NCI-H1930 (cell line): ENCODE results near the gene RTKN2.
"Not testable (repeated sequence)": the region's sequence is repeated elsewhere in the genome, so short reads cannot be mapped to it uniquely, and the experiment has no call there.

Experiments used
- DNase-seq, 2 experiments: peaks; one replicate each; lab custom pipeline; 2025; lab: John Stamatoyannopoulos, UW

Gene RTKN2, protein sequence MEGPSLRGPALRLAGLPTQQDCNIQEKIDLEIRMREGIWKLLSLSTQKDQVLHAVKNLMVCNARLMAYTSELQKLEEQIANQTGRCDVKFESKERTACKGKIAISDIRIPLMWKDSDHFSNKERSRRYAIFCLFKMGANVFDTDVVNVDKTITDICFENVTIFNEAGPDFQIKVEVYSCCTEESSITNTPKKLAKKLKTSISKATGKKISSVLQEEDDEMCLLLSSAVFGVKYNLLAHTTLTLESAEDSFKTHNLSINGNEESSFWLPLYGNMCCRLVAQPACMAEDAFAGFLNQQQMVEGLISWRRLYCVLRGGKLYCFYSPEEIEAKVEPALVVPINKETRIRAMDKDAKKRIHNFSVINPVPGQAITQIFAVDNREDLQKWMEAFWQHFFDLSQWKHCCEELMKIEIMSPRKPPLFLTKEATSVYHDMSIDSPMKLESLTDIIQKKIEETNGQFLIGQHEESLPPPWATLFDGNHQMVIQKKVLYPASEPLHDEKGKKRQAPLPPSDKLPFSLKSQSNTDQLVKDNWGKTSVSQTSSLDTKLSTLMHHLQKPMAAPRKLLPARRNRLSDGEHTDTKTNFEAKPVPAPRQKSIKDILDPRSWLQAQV

DNA sequence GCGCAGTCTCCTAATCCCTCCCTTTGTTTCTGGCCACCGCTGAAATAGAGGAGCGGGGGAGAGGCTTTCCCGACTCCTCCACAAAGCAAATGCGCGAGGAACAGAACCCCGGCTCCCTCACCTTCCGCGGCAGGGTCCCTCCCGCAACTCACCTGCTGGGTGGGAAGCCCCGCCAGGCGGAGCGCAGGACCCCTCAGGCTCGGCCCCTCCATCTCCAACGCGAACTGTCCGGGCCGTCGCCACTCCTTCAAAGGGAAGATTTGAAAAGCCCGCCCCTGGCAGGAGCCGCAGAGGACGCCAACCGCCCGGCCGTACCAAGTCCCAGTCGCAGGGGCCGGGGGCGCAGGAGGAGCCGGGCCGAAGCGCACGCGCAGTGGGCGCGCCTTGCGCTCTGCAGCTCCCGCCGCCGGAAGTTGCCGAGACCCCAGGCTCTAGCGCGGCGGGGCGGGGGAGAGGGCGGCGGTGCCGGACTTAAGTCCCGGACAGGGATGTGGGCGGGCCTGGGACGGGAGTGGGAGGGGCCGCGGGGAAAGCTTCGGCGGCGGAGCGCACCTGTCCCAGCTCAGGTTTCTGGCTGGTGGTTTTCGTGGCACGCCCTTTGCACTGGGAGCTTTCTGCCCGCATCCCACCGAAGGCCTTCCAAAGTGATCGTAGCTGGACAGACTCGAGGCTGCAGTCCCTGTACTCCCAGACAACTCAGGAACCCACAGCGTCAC, at the start of gene RTKN2:
TSS of gene RTKN2 (minus strand) at position 446 of the 716 bp plus-strand sequence. CDS start at position 212, 234 bp downstream.
- peak; percentile 70 to 90 for DNase-seq

DNA sequence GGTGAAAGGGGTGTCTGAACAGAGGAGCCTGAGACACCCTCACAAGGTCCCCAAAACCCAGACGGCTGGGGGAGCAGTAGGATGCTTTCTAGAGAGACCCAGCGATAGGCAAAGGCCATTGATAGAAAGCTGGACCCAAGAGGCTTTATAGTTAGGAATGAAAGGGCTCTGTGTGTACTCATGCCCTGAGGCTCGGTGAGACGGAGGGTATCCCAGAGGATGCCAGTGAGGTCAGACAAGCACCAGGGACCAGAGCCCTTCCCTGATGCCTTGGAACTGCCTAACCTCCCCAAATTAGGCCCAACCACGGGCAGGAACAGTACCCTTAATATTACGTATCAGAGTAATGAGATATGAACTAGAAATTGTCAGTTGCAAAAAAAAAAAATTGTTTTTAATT, 48.6 kb upstream of the RTKN2 start:
- DNase-seq, result no peak

DNA sequence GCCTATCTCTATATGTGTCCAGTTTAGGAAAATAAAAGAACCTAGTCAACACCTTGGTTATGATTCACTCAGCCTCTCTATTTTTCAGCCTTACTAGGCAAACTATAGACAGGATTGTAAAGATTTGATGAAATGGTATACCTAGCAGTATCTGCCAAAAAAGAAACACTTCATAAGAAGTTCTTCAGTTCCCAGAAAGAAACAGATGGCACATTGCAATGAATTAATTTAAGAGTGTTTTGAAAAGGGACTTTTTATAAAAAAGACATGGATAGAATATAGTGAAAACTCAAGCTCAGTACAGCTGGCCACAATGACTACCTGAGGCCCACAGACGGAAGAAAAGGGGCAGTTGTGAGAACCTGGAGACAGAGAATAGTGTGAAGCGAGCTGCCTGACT, 40.6 kb upstream of the RTKN2 start:
- DNase-seq, result no peak

DNA sequence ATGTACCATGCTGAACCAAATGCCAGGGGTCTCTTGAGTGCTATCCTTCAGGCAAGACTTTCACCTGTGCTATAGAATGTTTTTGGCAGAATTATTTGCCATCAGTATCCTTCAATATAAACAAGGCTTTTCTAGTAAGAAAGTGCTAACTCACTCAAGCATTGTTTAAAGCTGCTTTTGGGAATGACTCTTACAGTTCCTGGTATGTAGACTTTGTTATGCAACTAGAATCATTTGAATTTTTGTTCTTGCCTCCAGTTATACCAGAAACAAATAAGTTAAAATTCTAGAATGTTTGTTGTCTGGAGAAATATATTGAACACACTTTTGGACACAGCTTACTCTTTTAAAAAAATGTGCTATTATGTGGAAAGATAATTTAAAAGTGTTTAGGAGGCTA, 39.5 kb upstream of the RTKN2 start:
- DNase-seq, result no peak

DNA sequence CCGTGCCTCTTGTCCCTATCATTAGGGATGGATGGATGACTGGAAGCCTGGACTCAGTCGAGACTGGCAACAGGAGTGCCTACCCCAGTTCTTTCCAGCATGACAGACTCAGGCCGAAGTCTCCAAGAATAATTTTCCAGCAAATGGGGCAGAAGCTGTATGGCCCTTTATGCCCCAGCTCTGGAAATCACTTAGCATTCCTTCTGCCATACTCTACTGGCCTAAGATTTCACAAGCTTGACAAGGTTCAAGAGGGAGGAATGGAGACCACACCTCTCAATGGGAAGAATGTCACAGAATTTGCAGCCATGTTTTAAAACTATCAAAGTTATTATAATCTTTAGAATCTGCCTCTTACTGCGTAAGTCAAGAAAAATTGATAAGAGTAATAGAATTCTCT, 39.0 kb upstream of the RTKN2 start:
- no peak for DNase-seq

DNA sequence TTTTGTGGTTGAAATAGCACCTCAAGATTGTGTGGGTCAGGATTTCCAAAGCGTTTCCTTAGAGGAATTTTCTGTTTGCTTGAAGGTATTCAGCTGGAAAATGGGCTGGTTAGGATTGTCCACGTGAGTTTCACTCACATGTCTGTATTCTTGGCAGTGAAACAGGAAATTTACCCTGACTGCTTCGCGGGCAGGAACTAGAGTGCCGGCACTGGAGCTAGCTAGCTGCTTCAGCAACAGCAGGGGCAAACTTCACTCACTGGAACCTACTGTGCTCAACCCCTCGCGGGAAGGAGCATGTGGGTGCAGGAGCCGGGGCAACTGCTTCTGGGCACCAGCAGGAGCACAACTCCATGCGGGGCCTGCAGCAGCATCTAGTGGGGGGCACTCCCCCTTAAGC, 38.0 kb upstream of the RTKN2 start:
- DNase-seq, result no peak

DNA sequence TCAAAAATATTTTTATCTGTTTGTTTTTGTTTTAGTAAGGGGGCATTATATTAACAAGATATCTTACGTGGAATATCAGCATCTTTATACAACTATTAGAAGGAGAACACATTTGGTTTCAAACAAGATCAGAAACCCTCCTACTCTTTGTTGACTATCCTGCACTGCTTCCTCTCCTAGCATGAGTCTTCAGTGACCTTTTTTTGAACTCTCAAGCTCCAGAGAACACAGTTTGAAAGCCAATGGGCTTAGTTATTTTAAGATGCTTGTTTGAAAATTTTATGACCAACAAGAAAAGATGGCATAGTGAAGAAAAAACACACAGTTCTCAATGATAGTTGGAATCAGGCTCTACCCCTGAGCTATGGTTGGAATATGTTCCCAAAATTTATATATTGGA, 37.2 kb upstream of the RTKN2 start:
- DNase-seq, result no peak

DNA sequence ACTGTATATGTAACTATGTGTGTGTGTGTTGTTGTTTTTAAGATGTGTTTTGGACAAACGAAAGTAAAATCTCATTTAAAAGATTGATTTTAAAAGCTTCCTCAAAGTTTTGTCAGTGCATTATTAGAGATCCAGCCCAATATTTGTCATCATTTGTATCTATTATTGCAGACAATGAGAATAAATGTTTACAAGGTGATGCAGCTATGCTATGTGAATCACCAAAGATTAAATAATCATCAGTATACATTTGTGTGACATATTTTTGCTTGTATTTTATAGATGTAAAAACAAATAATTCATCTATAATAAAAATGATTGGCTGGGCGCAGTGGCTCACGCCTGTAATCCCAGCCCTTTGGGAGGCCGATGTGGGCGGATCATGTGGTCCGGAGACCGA, 35.3 kb upstream of the RTKN2 start:
- DNase-seq, result no peak

DNA sequence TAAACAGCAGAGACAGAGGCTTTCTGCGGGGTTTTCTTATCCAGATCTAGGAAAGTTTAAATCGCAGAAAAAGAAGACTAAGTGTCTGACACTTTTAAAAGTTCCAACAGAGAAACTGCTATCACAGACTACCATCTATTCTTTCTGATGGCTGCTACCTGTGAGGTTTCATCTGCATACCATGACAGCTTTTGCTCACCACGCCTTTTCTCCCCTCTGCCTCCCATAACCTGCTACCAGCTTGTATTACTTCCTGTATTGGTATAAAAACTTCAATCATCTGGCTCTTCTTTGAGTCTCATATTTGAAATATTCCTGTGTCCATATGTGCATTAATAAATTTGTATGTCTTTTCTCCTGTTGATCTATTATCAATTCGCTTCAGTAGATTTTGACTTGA, 34.1 kb upstream of the RTKN2 start:
- DNase-seq, result no peak

DNA sequence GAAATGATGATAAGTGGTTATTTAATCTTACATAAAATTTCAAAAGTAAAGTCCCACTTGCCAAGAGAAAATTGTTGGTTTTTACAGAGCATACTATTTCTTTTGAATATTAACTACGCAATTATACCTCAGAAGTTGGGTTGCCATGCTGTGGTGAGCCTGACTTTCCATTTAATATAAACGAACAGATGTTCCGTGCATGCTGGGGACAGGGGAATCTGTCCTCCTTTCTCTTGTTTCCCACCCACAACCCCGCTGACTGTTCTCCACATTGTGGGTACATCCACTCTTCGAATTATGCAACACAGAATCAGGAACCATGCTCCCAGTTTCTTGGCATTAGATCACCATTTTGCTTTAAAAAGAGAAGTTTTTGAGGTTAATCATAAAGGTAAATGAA, 29.2 kb upstream of the RTKN2 start:
- no peak for DNase-seq

DNA sequence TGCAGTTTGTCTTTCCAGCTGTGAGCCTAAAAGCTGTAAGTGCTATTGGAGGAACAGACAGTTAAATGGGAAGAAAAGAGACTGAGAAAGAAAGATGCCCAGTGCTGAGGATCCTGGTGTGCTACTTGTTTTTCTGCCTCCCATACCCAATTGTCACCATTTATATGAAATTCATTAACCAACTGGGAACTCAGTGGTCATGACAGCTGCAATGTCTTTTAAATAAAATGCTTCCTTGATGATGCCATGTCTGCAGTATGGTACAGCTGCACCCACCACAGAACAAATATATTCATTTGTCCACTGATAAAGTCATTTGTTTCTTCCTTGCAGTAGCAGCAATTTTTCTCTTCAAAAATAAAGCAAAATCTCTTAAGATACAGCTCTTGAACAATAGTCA, 15.6 kb upstream of the RTKN2 start:
- no peak for DNase-seq

DNA sequence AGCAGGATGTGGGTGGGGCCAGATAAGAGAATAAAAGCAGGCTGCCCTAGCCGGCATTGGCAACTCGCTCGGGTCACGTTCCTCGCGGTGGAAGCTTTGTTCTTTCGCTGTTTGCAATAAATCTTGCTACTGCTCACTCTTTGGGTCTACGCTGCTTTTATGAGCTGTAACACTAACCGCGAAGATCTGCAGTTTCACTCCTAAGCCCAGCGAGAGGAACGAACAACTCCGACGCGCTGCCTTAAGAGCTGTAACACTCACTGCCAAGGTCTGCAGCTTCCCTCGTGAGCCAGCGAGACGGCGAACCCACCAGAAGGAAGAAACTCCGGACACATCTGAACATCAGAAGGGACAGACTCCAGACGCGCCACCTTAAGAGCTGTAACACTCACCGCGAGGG, 12.7 kb upstream of the RTKN2 start:
- DNase-seq, result not testable (repeated sequence)

DNA sequence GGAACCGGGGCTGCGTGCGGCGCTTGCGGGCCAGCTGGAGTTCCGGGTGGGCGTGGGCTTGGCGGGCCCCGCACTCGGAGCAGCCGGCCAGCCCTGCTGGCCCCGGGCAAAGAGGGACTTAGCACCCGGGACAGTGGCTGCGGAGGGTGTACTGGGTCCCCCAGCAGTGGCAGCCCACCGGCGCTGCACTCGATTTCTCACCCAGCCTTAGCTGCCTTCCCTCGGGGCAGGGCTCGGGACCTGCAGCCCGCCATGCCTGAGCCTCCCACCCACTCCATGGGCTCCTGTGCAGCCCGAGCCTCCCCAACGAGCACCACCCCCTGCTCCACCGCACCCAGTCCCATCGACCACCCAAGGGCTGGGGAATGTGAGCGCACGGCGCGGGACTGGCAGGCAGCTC, 11.7 kb upstream of the RTKN2 start:
- not testable (repeated sequence) for DNase-seq

DNA sequence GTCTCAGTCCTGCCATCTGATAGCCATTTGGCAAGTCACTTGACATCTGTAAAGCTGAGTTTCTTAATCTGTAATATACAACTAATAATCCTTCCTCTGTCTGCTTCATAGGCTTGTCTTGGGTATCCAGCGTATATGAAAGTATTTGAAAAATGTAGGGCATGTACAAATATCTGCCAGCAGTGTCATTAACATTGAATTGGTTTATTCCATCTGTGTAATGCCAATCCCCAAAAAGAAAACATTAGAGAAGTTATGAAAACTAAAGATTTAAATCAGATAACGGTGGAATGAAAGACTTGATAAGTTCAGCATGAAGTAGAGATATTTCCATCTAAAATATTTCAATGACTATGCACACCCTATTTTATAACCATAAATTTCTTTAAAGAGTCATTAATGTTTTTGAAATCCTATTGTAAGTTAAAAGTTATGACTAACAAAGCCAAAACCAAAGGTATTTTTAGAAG, 9.8 kb upstream of the RTKN2 start:
- DNase-seq, result no peak

DNA sequence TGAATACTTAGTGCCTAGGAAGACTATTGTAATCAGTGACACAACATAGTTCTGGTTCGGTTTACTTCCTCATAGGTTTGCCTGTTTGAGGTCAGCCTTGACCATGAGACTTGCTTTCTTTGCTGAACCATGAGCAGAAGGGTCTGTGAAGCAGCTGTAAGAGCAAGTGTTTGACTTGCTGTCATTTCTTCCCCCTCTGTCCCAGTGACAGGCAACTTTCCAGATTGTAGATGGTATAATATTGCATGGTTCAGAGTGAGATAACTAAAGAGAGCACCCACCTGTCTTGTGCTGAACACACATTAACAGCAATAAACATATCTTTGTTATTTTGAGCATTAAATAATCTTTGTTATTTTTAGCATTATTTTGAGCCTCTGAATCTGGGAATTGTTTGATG, 9.3 kb upstream of the RTKN2 start:
- DNase-seq, result no peak

DNA sequence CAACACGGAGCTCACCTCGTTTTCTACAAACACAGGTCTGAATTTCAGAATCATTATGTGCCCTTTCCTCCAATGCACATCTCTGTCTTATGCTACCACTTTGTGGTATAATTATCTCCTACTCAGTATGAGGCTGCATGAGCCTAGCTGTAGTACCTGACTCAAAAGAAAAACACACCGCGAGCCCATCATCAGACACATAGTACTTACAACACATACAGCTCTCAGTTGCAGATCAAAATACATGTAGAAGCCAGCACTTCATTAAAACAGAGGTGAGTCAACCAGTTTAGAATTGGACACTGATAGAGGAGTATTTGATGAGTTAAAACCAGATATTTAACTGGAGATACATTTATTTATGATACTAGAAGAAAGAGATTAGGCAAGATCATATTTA, 1.4 kb upstream of the RTKN2 start:
- no peak for DNase-seq

DNA sequence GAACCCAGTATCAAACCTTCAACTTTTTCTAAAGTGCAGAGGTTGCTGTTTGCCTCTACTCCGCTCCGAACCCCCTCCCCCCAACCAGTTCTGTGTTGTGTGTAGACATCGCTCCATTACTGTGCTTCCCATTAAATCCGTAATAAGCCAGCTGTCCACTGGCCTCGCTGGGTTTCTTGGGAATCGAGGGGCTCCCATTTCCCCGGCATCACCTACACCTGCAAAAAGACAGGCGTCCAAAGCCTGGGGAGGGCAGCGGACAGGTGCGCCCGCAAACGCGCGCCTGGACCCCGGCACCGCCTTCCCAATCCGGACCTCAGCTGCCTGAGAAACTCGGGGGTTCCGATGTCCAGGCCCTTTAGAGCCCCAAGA, 631 bp downstream of the RTKN2 start:
- no peak for DNase-seq

DNA sequence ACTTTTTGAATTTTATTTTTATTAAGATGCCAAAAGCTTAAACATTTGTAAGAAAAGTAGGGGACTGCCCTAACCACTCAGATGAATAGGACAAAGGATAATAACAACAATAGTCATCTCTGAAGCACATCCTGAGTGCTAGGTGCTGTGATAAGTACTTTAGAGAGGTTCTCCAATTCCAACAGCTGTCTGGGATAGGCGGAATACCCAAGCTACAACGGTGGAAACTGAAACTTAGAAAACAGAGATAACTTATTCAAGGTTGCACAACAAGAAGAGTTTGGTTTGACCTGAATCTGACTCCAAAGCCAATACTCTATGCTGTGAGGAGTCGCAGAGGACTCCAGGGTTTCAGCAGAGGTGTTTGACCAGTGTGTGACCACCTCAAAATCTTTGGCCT, 2.0 kb downstream of the RTKN2 start:
- DNase-seq, result no peak

DNA sequence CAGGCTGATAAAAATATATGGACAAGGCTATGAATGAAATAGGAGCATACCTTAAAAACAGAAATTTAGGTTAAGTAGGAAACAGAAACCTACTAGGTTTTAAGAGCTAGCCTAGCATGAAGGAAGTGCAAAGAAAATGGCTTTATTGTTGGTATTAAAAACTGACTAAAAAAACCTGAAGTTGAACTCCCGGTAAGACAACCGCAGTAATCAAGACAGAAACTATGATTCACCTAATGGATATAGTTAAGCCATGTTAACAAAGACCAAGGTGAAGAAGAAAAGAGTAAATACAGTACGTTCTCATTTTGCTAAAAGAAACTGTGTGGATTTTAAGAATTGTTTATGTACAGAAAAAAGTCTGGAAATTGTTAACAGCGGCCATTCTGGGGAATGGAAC, 2.5 kb downstream of the RTKN2 start:
- DNase-seq, result no peak

DNA sequence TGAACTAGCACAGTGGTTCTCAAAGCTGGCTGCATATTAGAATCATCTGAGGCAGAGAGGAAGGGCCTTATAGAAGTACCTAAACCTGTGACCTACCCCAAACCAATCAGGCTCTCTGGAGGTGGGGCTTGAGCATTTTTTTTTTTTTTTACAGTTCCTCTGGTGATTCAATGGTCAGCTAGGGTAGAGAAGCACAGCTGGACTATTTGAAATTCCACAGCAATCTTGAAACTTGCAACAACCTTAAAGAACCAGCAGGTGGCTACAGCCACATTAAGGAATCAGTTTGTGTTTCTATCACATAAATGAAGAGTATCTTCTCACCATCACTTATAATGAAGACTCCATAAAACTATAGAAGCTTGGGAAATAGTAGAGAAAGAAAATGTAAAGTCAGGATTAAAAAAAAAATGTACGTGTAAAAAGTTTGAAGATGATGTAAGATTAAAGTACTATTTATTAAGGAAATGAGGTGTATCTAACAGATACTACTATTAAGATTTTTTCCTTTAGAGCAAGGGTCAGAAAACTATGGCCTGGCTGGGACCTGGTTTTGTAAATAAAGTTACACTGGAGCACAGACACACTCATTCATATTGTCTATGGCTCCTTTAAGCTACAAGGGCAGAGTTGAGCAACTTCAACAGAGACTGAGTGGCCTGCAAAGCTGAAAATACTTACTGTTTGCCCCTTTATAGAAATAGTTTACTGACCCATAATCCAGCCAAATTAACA, 3.8 kb downstream of the RTKN2 start:
- no peak for DNase-seq

DNA sequence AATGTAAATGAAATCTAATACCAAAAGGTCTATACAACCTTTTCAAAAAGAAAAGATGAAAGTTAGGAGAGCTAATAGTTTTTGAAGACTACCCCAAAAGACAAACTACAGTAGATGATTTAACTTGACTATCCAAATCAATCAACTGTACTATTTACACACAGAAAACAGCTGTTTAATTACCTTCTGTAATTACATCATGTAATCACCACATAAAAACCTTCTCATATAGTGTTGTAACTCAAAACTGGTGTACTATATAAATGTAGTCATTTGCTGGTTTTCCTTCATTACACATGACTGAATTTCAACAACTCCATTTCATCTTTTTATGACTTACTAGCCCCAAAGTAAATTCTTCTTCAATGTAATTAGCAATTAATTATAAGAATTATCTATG, 4.5 kb downstream of the RTKN2 start:
- no peak for DNase-seq

DNA sequence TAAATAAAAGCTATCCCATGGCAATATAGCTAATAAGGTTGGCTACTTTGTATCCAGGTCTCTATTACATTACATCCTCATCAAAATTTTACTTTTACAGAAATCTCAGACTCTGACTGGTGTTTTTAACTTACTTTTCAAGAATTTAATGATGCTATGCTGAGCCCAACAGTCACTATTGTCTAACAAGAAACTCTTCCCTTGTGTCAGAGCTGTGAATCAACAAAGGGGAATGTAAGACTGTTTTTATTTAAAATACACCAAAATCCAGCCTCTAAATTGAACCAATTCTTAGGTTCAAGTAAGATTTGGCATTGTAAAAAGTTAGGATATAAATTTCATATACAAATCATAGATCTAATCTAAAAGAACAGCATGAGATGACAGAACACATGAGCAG, 7.0 kb downstream of the RTKN2 start:
- DNase-seq, result no peak
